HepG2 (cell line): ENCODE results near the gene CCR9. TPM values are rescaled to one million over a fixed set of nuclear protein-coding genes. Genes with fewer than 3 reads are reported as not detected.

Experiments
- CEBPZ ChIP-seq: IDR thresholded peaks from 2 replicates; pipeline ENCODE4 v1.6.1; 2012; ENCODE audit warnings: low read length, improper control_type of control experiment
- SRSF4 ChIP-seq: fragments of 200-400 bp; formaldehyde crosslinking; IDR thresholded peaks from one replicate; pipeline ENCODE4 v1.6.1; 2018; ENCODE audit warnings: mild to moderate bottlenecking, low read depth, low read length, moderate library complexity; ENCODE audit not compliant: poor library complexity, severe bottlenecking
- ZKSCAN8 ChIP-seq: IDR thresholded peaks from 2 replicates; pipeline ENCODE4 v1.6.1; 2016; ENCODE audit warnings: borderline replicate concordance, missing genetic modification reagents, missing compliant biosample characterization
- ZNF136 ChIP-seq: sonication (generic); formaldehyde crosslinking; IDR thresholded peaks from 2 replicates; pipeline ENCODE4 v1.8.1; 2022; ENCODE audit warnings: low read depth, mild to moderate bottlenecking, moderate library complexity, missing genetic modification reagents
- ZNF142 ChIP-seq: sonication (generic); formaldehyde crosslinking; IDR thresholded peaks from 2 replicates; pipeline ENCODE4 v1.4.0; 2020; ENCODE audit warnings: missing genetic modification reagents
- ZNF460 ChIP-seq: sonication (generic); formaldehyde crosslinking; IDR thresholded peaks from 2 replicates; pipeline ENCODE4 v1.5.1; 2020; ENCODE audit warnings: missing genetic modification reagents, mild to moderate bottlenecking, borderline replicate concordance
- ZNF530 ChIP-seq: sonication (generic); formaldehyde crosslinking; IDR thresholded peaks from 2 replicates; pipeline ENCODE4 v1.5.0; 2020; ENCODE audit warnings: low read depth, mild to moderate bottlenecking, missing genetic modification reagents
- ZNF564 ChIP-seq: sonication (generic); formaldehyde crosslinking; IDR thresholded peaks from 2 replicates; pipeline ENCODE4 v1.8.1; 2023; ENCODE audit warnings: mild to moderate bottlenecking, missing genetic modification reagents
- ZNF660 ChIP-seq: sonication (generic); formaldehyde crosslinking; IDR thresholded peaks from 2 replicates; pipeline ENCODE4 v1.5.1; 2020; ENCODE audit warnings: mild to moderate bottlenecking, low read depth, missing genetic modification reagents, borderline replicate concordance
- ZNF704 ChIP-seq: sonication (generic); formaldehyde crosslinking; IDR thresholded peaks from 2 replicates; pipeline ENCODE4 v1.8.1; 2023; ENCODE audit warnings: mild to moderate bottlenecking, inconsistent platforms, moderate library complexity, missing genetic modification reagents, borderline replicate concordance
- polyA plus RNA-seq, 8 experiments: library from polyadenylated mRNA; depleted of rRNA in 3 of 8; stranded (reverse) in 7 of 8; unstranded in 1 of 8; fragments of >200 nt; fragmentation: Illumina TruSeq in 4 of 8; extraction: Trizol in 4 of 8; gene quantifications; 2 replicates each; pipeline versions ENCODE4 v1.2.1 to v1.2.3, GENCODE V29; 2011 to 2016; ENCODE audit warnings: low read depth in 4 of 8, missing spikeins in 1 of 8, mixed read lengths in 1 of 8; ENCODE audit not compliant: insufficient read depth in 1 of 8
- total RNA-seq, 5 experiments: library from RNA; depleted of rRNA; stranded (reverse); fragments of >200 nt; fragmentation: Illumina TruSeq; extraction: Trizol; gene quantifications; 2 replicates each; pipeline ENCODE4 v1.2.3, GENCODE V29; 2016; ENCODE audit warnings: low read depth in 1 of 5

Gene CCR9
- total and polyA plus RNA-seq, 2 of the 13 experiments (the other 11 are each of a cell fraction or from before 2014, with no cell fraction given) = not detected

- TF ChIP-seq ZNF142 (CRISPR knock-in tag) (no peak), ZNF660 (CRISPR knock-in tag) (no peak), ZNF136 (CRISPR knock-in tag) (no peak), ZNF564 (CRISPR knock-in tag) (no peak), ZNF460 (CRISPR knock-in tag) (no peak), ZKSCAN8 (CRISPR knock-in tag) (no peak), CEBPZ (no peak), ZNF530 (CRISPR knock-in tag) (no peak), ZNF704 (CRISPR knock-in tag) (no peak), SRSF4 (no peak)
Observed at GRCh38 chr3:45887285-45887684, 942 bp downstream of the CCR9 start (continued).
